HG02798 (cell line): ENCODE results near the gene OARD1.

Experiments
- ATAC-seq: cut with Tn5 transposase; IDR thresholded peaks from one replicate; pipeline ENCODE4 v1.9.1; 2021; ENCODE audit warnings: mild to moderate bottlenecking; ENCODE audit not compliant: unreplicated experiment, poor library complexity

Gene OARD1

GRCh38 chr6:41075651-41076626, 3.8 kb upstream of the OARD1 start:
- ATAC-seq = no peak

- ATAC-seq = no peak
These were observed 2.7 kb upstream of the OARD1 start for GRCh38 chr6:41074692-41075436.

GRCh38 chr6:41073968-41074691, 2.0 kb upstream of the OARD1 start:
- no peak for ATAC-seq

GRCh38 chr6:41073203-41073967, 1.2 kb upstream of the OARD1 start:
- ATAC-seq = peak; percentile 30

- ATAC-seq = peak; percentile 67
These were observed 663 bp upstream of the OARD1 start, which contains the start of gene NFYA for GRCh38 chr6:41072836-41073202. NFYA (plus strand) TSS chr6:41072974; CDS start chr6:41079090, 6,116 bp downstream.

GRCh38 chr6:41071501-41071922, 644 bp downstream of the OARD1 start:
- no peak for ATAC-seq

- no peak for ATAC-seq
These were observed 5.3 kb downstream of the OARD1 start for GRCh38 chr6:41066867-41067304.

- ATAC-seq = no peak
These were observed 6.6 kb downstream of the OARD1 start for GRCh38 chr6:41065550-41066026.

GRCh38 chr6:41064841-41065240, 7.3 kb downstream of the OARD1 start:
- ATAC-seq = no peak

GRCh38 chr6:41063884-41064285, 8.3 kb downstream of the OARD1 start:
- no peak for ATAC-seq

GRCh38 chr6:41062056-41062455, 10.1 kb downstream of the OARD1 start:
- ATAC-seq = no peak

- no peak for ATAC-seq
These were observed 10.9 kb downstream of the OARD1 start for GRCh38 chr6:41061196-41061726.

- ATAC-seq = no peak
These were observed 12.6 kb downstream of the OARD1 start for GRCh38 chr6:41059556-41059955.

- ATAC-seq = no peak
These were observed 13.4 kb downstream of the OARD1 start for GRCh38 chr6:41058783-41059181.

GRCh38 chr6:41056768-41057490, 15.2 kb downstream of the OARD1 start:
- ATAC-seq = no peak

- ATAC-seq = no peak
These were observed 17.0 kb downstream of the OARD1 start for GRCh38 chr6:41055149-41055548.

GRCh38 chr6:41054511-41054910, 17.6 kb downstream of the OARD1 start:
- no peak for ATAC-seq

GRCh38 chr6:41053041-41053440, 19.1 kb downstream of the OARD1 start, which contains the start of gene APOBEC2:
APOBEC2 (plus strand) TSS chr6:41053202; CDS start chr6:41053348, 146 bp downstream.
- ATAC-seq = no peak

- ATAC-seq = no peak
These were observed 20.3 kb downstream of the OARD1 start for GRCh38 chr6:41051873-41052272.
